NCI-H524 (cell line): ENCODE results near the gene FASLG.
"Not testable (repeated sequence)": the region's sequence is repeated elsewhere in the genome, so short reads cannot be mapped to it uniquely, and the experiment has no call there.

Experiments used
- DNase-seq, 2 experiments: peaks; one replicate each; lab custom pipeline; 2025; lab: John Stamatoyannopoulos, UW

The FASLG gene, protein sequence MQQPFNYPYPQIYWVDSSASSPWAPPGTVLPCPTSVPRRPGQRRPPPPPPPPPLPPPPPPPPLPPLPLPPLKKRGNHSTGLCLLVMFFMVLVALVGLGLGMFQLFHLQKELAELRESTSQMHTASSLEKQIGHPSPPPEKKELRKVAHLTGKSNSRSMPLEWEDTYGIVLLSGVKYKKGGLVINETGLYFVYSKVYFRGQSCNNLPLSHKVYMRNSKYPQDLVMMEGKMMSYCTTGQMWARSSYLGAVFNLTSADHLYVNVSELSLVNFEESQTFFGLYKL

DNA sequence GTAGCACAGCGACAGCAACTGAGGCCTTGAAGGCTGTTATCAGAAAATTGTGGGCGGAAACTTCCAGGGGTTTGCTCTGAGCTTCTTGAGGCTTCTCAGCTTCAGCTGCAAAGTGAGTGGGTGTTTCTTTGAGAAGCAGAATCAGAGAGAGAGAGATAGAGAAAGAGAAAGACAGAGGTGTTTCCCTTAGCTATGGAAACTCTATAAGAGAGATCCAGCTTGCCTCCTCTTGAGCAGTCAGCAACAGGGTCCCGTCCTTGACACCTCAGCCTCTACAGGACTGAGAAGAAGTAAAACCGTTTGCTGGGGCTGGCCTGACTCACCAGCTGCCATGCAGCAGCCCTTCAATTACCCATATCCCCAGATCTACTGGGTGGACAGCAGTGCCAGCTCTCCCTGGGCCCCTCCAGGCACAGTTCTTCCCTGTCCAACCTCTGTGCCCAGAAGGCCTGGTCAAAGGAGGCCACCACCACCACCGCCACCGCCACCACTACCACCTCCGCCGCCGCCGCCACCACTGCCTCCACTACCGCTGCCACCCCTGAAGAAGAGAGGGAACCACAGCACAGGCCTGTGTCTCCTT lies at the start of gene FASLG:
Gene FASLG, plus strand, starts transcription at position 233 of the 583 bp plus-strand sequence. Its CDS starts 99 bp downstream, at position 332.
- DNase-seq, result no peak

DNA sequence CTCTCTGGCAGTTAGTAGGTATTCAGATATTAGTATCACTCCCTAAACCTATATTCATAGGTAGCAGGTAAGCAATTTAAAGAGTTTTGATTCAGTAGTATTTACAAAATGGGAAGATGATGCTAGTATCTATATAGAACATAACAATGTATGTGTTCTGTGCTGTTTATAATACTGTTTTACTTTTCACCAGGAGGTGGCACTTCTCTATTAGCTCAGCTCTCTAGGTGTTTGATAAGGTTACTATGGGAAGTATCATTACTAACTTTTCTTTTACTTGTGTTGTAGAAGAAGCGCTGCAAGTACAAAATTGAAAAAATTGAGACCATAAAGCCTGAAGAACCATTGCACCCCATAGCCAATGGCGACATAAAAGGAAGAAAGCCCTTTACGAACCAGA lies 49.4 kb upstream of the FASLG start:
- no peak for DNase-seq

DNA sequence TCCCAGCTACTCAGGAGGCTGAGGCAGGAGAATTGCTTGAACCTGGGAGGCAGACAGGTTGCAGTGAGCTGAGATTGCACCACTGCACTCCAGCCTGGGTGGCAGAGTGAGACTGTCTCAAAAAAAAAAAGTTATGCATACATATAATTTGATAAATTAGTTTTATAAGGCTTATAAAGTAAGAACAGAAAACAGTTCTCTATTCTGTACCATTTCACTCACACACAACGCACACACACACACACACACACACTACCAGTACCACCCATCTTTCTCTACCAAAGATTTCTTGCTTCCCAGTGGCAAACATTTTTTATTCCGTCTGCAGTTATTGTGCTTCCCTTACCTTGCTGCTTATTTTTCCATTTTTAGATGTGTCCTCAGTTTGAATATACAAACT lies 46.4 kb upstream of the FASLG start:
- DNase-seq, result no peak

DNA sequence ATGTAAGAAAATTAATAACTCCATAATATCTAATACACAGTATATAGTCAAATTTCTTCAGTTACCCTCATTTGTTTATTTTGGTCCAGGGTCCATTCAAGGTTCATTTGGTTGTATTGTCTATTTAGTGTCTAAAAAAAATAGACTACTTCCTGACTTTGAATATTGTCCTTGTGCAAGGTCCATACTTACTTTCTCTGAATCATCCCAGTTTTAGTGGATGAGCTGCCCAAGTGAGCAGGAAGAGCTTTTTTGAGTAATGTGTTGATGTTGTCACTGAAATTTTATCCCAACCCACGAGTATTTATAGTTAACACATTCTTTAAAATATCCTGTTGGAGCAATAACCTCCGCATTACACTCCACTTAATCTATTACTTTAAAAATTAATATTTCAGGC lies 45.6 kb upstream of the FASLG start:
- DNase-seq, result no peak

DNA sequence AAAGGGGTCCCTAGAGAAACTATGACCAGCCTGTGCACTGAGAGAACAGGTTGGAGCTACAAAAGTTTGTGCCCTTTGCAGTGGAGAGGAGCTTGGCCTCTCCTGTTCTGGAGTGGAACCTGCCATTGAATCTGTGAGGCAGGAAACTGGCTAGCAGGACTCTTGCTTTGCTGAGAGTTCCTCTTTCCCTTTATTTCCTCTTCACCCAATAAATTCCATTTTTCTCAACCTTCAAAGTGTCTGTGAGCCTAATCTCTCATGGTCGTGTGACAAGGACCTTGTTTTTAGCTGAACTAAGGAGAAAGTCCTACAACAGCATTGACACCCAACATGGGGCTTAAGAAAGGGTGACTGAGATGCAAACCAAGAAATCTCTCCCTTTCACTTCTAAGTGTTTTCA lies 42.7 kb upstream of the FASLG start:
- no peak for DNase-seq

DNA sequence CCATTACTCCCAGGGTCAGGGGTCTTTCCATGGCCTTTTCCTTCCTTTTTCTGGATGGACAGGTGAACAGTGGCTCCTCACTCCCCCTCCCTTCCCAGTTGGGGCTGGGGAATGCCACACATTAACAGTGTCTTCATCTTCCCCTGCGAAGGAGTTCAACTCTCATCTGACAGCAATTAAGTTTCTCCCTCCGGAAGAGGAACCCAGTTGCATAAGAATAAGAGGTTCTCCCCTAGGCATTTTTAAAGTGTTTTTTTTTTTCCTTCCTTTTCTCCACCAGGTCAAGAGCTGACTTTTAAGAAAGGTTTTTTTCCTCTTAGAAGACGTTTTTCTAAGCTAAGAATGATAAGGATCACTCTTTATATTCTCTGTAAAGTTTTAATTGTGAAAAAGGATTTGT lies 42.3 kb upstream of the FASLG start:
- no peak for DNase-seq

DNA sequence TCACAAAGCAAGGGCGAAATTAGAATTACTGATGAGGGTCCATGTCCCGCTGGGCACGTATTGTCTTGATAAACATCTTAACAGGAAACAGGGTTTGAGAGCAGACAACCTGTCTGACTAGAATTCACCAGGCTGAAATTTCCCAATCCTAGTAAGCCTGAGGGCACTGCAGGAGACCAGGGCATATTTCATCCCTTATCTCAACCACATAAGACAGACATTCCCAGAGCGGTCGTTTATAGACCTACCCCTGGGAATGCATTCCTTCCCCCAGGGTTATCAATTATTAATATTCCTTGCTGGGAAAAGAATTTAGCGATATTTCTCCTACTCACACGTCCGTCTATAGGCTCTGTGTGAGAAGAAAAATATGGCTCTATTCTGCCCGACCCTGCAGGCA lies 38.3 kb upstream of the FASLG start:
- not testable (repeated sequence) for DNase-seq

DNA sequence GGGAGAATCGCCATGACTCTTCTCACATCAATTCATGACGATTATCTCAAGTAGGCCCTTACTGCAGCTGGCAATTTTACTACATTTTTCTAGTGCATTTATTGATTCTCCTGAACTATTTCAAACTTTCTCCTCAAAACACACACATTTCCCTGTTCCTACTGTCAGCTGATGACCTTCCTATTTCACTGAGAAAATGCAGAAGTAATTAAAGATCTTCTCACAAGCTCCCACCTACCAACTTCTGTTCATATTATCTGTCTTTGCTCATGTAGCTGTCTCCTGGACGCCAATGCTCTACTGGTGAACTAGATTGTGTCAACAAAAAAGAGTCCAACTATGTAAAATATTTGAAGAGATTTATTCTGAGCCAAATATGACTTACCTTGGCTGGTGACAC lies 36.4 kb upstream of the FASLG start:
- DNase-seq, result no peak

DNA sequence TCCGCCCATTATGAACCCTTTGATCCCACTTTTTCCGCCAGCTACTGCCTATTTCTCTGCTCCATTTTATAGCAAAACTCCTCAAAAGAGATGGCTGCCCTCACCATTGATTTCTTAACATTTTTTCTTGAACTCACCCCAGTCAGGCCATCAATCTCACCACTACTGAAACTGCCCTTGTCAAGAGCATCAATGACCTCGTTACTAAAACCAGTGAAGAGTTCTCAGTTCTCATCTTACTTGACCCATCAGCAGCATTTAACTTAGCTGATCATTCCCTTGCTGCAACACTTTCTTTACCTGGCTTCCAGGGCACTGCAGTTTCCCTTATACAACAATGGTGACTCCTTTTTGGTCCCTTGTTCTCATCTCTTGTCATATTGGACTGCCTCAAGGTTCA lies 35.2 kb upstream of the FASLG start:
- no peak for DNase-seq

DNA sequence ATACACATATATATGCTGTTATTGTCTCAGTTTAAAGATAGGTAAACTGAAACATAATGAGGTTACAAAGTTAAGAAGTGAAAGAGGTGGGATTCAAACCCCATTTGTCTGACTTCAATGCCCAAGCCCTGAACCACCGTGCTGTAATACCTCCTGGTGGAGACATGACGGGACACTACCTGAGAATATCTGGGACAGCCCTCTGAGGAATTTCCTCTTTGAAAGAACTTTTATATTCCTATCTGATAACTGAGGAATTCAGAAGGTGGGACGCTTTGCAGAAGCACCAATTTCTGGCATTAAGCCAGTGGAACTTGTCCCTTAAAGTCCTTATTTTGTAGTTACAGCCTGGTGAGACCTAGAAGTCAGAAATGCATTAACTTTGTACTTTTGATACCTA lies 32.1 kb upstream of the FASLG start:
- DNase-seq, result no peak

DNA sequence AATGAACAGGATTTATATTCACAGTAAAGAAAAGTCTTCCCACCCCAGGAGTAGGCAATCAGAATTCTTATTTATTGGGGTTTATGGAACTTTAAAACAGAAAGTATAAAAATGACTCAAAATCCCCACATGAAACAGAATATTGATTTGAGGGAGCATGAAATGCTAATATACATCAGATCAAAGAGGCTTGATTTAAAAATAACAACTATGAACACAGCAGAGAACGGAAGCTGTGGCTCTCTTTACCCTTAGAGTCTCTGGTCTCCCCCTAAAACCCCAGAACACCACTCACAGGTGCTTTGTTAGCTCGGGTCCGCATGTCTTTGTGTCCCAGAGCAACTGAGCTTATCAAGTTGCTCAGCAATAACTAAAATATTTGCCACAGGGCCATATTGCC lies 31.2 kb upstream of the FASLG start:
- DNase-seq, result no peak

DNA sequence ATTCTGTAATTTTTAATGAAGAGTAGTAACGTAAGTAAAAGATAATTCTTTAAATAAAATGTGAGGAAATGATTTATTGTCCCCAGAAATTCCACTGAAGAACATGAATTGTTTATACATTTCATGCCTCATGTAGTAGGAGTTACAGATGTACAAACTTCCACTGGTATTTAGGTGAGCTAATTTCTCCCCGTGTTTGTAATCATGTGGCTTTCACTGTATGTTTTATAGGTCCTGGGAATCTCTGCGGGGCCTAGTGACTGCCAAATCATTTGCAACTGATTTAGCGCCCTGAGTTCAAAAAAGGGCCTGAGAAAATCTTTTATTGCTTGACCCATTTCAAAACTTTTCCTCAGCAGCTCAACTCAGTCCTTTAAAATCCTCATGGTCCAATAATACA lies 30.5 kb upstream of the FASLG start:
- DNase-seq, result no peak

DNA sequence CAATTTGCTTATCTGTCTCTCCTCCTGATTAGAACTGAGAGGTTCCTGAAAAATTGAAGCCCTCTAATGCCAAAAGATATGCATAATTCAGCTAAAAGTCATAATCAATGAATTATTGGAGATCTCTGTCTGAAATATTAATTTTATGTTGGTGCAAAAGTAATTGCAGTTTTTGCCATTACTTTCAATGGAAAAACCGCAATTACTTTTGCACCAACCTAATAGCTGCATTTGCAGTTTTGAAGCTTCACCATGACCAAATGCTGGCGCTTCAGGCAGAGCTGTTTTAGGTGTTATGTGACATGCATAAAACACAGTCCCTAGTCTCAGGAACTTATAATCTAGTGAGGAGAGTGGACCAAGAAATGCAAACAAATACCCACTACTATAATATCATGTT lies 29.7 kb upstream of the FASLG start:
- no peak for DNase-seq

DNA sequence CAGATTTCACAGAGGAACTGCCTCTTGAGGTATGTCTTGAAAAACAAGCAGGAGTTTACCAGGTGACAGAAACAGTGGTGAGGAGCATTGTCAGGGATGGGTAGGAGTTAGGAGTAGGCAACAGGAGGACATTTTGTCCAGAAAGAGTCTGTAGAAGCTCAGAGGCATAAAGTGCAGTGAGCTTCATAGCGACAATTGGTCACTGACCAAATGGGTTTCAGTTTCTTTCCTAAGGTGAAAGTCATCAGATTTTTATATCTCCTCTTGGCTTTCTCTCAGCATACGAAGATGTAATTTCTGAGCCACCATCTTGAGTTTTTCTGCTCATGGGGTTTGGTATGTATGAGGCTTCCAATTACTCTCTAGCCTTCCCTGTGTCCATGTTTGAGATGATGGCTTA lies 29.3 kb upstream of the FASLG start:
- DNase-seq, result no peak

DNA sequence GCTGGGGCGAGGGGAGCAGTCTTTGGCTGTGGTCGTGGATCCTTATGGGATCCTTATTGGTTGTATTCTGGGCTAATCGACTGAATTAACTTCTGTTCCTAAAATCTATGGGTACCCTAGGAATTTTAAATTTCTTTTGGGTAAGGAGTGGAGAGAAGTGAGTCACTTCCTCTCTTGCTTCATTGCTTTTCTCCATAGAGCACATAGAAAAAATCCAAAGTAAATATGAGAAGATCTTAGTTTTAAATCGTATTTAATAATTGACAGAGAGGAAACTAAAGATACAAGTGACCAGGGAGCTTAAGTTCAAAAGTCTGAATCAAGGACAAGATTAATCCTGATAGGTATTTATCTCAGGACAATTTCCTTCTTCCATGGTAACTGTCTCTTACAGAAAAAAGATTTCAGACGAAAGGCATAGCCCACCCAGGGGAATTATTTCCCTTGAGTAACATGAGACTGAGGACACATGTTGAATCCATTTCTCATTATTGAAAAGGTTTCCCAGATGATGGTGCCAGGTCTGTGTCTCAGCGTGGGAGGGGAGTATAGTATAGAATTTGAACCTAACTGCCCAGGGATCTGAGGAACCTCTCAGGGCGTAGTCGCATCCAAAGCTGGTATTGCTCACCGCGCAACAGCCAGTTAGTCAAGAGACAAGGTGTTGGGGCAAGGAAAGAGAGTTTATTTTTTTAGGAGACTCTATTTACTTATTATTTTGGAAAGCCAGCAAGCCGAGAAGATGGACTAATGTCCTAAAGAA lies 28.7 kb upstream of the FASLG start:
- DNase-seq, result no peak

DNA sequence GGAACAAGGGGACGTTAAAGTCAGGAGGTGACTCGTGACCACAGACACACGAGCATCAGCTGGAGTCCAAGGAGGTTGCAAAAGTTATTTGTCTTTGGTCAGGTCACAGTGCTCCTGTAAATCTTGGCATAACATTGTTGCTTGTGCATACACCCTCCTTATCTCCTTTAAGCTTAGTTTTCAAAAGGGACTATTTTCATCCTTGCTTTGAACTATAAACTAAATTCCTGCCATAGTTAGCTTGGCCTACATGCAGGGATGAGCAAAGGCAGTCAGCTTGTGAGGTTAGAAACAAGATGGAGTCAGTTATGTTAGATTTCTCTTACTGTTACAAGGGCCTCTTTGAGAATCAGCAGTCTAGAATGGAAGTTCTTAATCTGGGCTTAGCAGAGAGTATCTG lies 28.0 kb upstream of the FASLG start:
- DNase-seq, result no peak

DNA sequence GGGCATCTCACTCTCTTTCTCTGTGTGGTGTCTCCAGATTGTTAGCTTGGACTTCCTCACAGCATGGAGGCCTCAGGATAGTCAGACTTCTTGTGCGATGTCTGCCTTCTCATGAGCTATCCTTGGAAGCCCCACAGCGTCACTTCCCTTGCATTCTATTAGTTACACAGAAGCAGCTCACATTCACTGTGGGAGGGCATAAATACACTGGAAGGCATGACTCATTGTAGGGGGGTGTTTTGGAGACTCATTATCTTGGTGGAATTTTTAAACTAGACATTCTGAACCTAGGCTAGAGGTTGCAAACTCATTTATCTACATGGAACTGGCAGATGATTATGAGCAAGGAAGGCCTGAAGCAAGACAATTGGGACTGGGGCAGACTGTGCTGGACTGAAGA lies 21.4 kb upstream of the FASLG start:
- DNase-seq, result no peak

DNA sequence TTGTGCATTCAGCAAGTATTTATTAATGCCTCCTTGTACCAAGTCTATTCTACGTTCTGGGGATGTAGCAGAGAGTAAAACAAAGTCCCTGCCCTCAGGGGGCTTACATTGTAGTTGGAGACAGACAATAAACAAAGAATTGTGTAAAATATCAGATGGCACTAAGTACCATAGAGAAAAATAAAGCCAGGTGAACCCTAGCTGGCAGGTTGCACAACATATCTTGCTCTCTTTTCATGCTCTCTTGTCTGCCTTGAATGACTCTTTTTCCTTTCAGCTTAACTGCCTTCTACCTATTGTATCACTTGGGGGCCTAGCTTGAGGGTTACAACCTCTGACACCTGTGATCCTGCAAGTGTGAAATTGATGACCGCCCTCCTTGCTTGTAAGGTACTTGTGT lies 20.7 kb upstream of the FASLG start:
- DNase-seq, result no peak

DNA sequence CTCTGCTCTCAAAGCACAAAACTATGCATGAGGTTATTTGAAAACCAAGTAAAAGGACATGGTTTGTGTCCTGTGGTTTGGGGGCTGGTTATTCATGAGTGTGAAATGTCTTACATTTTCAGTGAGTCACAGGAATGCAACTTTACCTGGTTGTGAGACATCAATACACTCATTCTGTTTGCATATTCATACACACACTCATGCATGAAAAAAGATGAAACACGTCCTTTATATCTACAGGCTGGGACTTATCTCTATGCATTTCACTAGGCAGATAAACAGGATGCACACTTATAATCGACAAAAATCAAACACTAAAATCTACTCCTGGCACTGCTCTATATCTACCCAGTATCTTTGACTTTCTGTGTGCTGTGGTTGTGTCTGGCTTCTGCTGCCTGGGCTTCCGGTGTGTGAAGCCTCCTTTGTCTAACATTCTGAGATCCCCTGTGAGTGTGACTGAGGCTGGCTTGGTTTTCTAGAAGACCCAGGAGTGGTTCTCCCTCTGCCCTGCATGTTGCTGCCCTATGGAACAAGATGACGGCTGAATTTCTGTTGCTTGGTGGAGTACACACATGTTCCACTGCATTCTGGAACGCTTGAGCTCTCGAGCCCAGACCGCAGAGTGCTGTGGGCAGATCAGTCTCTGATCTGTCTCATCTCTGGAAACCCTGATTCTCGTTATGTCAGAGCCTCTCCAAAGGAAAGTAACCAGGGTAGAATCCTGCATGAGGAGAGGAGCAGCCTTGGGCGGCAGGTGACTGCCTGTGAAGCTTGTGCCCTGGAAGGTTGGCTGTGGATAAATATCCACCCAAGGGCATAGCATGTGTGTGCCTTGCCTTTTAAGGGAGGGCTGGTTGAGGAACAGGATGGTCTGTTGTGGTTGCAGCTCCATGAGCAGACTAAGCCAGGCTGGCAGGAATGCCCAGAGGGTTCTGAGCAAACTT lies 19.7 kb upstream of the FASLG start:
- no peak for DNase-seq

DNA sequence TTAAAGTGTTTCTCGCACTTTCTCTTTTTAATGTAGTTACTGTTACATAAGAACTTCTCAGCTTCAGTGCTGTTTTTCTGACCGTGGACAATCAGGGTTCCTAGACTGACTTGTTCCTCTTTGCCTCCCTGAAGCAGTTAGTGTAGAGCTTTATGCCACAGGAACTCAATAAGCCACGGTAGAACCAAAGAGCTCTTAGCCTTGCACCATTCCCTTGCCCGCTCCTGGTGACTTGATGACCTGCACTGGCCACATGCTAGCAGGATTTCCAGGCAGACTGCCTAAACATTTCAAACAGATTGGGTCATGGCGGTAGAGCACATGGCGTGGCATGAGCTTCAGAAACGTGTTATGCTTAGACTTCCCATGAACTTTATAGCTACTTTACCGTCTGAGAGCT lies 18.8 kb upstream of the FASLG start:
- DNase-seq, result no peak

DNA sequence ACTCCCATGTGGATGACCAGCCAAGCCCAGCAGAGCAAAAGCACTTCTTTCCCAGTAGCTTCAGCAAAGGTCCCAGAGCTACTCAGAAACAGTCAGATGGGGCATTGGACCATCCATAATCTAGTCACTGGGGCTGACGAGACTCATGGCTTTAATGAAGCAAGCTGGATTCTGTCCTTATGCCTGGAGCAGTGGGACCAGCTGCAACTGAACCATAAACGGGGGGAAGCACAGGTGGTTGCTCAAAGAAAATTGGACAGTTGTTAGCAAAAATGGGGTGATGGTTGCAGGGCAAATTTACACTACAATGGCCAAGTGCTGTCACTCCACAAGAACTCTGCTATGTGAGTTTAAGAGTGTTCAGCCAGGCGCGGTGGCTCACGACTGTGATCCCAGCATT lies 17.4 kb upstream of the FASLG start:
- DNase-seq, result no peak

DNA sequence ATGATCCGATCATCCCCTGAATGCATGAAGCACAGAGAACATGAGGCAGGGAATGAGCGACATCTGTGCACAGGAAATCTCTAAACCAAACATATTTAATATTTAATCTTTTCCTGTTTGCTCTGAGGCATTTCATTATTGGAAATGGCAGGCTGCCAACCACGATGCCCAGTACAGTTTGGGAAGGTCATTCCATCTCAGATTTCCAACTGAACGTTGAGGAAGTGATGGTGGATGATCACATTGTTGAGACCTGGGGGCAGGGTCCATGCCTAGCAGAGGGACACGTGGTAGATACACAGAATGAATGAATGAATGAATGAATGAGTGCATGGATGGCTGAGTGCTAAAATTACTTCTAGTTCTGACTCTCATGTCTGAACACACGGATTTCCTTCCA lies 15.9 kb upstream of the FASLG start:
- no peak for DNase-seq
